HuH-7 (cell line): ENCODE results near the gene SLC22A23.
A peak's percentile ranks its signal among the peaks of the same experiment; 100 is the strongest.
"Not testable (repeated sequence)": the region's sequence is repeated elsewhere in the genome, so short reads cannot be mapped to it uniquely, and the experiment has no call there.

Experiments used
- DNase-seq: peaks from one replicate; pipeline ENCODE4 v3.0.0; 2011; ENCODE audit warnings: low spot score

SLC22A23 gene

GRCh38 chr6:3263096-3263495 lies 193.8 kb downstream of the SLC22A23 start:
- DNase-seq, result no peak

GRCh38 chr6:3261921-3262320 lies 194.9 kb downstream of the SLC22A23 start:
- no peak for DNase-seq

GRCh38 chr6:3261518-3261820 lies 195.4 kb downstream of the SLC22A23 start:
- DNase-seq, result no peak

GRCh38 chr6:3260772-3261517 lies 195.9 kb downstream of the SLC22A23 start:
- no peak for DNase-seq

GRCh38 chr6:3260296-3260695 lies 196.6 kb downstream of the SLC22A23 start:
- no peak for DNase-seq

GRCh38 chr6:3259491-3259958 lies 197.3 kb downstream of the SLC22A23 start:
- DNase-seq, result peak; percentile 32

GRCh38 chr6:3258720-3259490 lies 197.9 kb downstream of the SLC22A23 start, which contains the start of gene PSMG4:
PSMG4 (plus strand) TSS chr6:3258947; CDS start chr6:3259023, 76 bp downstream.
- peak; percentile 91 for DNase-seq

- DNase-seq, result no peak
These were observed 198.6 kb downstream of the SLC22A23 start for GRCh38 chr6:3258201-3258600.

- no peak for DNase-seq
These were observed 203.3 kb downstream of the SLC22A23 start for GRCh38 chr6:3253597-3253961.

GRCh38 chr6:3252861-3253596 lies 203.8 kb downstream of the SLC22A23 start:
- no peak for DNase-seq

GRCh38 chr6:3252369-3252768 lies 204.5 kb downstream of the SLC22A23 start:
- DNase-seq, result no peak

GRCh38 chr6:3251462-3252314 lies 205.2 kb downstream of the SLC22A23 start:
- DNase-seq, result peak; percentile 88

DNA sequence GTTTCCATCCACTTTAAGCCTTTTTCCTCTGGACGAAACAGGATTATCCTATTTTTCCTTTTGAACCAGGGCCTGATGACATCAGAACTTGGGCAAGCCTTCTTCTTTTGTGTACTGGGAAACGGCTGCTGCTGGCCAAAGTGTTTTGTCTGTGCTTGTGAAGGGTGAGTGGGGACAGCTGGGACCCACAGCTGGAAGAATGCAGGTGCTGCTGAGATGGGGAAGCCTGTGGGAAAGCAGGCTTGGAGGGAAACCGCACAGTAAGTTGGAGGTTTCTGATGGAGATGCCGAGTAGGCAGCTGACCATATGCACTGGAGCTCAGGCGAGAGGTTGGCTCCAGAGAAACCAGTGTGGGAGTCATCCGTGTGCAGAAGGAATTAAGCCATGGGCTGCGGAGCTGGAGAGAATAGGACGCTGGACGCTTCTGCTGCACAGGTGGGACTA lies 206.6 kb downstream of the SLC22A23 start:
- no peak for DNase-seq

DNA sequence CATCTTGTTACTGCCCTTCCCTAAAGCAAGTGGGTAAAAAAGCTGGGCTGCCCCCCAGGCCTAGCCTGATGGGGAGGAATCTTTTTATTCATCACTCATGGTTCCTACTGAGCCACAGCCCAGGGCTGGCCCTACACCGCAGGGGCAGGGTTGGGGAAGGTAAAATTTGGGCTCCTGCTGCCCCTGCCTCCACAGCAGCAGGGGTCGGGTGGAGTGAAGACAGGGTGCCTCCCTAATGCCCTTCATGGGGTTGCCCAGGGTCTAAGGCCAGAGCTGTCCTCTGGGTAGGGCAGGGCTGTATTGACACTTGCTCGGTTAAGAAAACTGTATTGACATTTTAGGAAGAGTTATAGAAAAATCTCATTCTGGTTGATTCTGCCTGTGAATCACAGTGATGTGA lies 207.0 kb downstream of the SLC22A23 start:
- DNase-seq, result no peak

GRCh38 chr6:3247255-3248146 lies 209.3 kb downstream of the SLC22A23 start:
- no peak for DNase-seq

GRCh38 chr6:3245216-3245615 lies 211.6 kb downstream of the SLC22A23 start:
- DNase-seq, result no peak

GRCh38 chr6:3244832-3245161 lies 212.1 kb downstream of the SLC22A23 start:
- DNase-seq, result not testable (repeated sequence)

DNA sequence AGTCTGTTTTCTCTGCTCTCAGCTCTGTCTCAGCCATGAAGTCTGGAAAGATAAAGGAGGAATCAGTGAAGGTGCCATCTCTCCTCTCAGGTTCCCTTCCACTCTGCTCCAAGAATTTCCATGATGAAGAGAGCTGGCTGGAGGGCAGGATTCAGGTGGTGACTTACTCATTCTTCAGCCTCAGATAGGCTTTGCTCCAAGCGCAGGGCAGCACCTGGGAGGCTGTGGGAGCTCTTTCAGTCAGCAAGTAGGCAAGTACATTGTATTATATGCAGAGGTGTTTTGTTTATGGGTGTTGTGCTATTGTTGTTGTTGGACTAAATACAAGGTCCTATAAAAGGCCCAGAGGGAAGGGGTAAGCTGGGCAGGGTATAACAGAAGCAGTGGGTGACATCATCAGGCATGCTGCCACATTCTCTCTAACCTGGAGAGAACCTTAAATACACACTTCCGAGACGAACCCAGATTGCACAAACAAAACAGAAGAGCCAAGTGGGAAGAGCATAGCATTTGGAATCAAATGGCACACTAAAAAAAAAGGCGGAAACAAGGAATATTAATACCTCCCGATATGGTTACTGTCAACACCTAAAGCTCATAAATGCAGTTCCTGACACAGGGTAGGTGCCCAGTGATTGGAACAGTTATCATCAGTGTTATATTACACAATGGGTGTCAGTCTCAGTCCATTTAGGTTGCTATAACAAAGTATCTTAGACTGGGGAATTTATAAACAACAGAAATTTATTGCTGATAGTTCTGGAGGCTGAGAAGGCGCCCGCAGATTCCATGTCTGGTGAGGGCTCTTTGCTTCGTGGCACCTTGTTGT lies 212.6 kb downstream of the SLC22A23 start:
- DNase-seq, result no peak

DNA sequence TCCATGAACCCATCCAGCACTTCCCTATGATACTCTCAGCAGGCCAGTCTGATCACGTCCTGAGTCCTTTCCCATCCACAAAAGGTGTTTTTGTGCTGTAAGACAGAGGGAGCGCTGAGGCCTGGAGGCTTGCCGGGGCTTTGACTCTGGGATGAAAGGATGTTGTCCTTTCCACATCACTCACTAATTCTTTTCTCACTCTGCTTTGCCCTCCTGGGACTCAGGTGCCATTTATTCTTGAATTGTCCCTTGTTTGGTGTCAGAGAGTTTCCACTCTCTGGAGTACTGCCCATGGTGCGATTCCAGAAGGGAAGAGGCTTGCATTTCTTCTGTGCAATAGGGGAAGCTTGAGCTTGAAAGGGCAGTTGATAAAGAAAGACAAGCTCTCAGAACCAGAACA lies 214.1 kb downstream of the SLC22A23 start:
- DNase-seq, result no peak

DNA sequence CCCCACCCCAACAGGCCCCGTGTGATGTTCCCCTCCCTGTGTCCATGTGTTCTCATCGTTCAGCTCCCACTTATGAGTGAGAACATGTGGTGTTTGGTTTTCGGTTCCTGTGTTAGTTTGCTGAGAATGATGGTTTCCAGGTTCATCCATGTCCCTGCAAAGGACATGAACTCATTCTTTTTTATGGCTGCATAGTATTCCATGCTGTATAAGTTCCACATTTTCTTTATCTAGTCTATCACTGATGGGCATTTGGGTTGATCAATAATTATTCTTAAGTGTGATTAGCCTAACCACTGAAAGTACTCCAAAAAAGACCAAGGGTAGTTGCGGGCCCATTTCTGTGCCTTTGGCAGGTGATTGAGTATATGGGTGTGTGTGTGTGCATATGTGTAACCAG lies 215.1 kb downstream of the SLC22A23 start:
- DNase-seq, result not testable (repeated sequence)
